ENCODE results near the gene ZNF850.
"Not testable (repeated sequence)": the region's sequence is repeated elsewhere in the genome, so short reads cannot be mapped to it uniquely, and the experiment has no call there.

ZNF850 gene

GRCh38 chr19:36775768-36776167, 3.2 kb upstream of the ZNF850 start:
- TF ChIP-seq, protein P1, sequence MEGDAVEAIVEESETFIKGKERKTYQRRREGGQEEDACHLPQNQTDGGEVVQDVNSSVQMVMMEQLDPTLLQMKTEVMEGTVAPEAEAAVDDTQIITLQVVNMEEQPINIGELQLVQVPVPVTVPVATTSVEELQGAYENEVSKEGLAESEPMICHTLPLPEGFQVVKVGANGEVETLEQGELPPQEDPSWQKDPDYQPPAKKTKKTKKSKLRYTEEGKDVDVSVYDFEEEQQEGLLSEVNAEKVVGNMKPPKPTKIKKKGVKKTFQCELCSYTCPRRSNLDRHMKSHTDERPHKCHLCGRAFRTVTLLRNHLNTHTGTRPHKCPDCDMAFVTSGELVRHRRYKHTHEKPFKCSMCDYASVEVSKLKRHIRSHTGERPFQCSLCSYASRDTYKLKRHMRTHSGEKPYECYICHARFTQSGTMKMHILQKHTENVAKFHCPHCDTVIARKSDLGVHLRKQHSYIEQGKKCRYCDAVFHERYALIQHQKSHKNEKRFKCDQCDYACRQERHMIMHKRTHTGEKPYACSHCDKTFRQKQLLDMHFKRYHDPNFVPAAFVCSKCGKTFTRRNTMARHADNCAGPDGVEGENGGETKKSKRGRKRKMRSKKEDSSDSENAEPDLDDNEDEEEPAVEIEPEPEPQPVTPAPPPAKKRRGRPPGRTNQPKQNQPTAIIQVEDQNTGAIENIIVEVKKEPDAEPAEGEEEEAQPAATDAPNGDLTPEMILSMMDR (conservative IDR thresholded peaks at IDR 0.05) = no peak
- TF ChIP-seq ZFX (IDR thresholded peaks at IDR 0.05) = no peak
- no peak overlapping the region for H3K27ac ChIP-seq

GRCh38 chr19:36773223-36773579, 594 bp upstream of the ZNF850 start:
- TF ChIP-seq, protein P1 (conservative IDR thresholded peaks at IDR 0.05) = no peak
- peak overlapping the region; percentile 78 for H3K27ac ChIP-seq

GRCh38 chr19:36771261-36772231, 1.1 kb downstream of the ZNF850 start:
- peak overlapping the region; percentile 78 for H3K27ac ChIP-seq
- no peak for TF ChIP-seq ZFX (IDR thresholded peaks at IDR 0.05)

DNA sequence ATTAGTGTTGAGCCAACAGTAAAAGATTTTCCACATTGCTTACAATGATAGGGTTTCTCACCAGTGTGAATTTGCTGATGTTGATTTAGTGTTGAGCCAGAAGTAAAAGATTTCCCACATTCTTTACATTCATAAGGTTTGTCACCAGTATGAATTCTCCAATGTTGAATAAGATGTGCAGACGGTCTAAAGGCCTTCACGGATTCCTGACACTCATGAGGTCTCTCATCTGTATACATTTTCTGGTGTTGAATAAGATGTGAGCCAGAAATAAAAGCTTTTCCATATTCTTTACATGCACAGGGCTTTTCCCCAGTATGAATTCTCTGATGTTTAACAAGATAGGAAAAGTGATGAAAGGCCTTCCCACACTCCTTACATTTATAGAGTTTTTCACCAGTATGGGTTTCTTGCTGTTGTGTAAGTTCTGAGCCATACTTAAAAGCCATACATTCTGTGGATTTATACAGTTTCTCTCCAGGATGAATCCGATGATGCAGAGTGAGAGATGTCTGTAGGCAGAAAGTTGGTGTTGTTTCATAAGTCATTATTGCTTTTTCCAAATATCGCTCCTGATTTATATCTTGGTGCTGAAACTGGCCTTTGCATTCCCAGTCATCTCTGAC, 22.4 kb downstream of the ZNF850 start:
- H3K27ac ChIP-seq = no peak overlapping the region
- TF ChIP-seq, protein P1 (conservative IDR thresholded peaks at IDR 0.05) = no peak

- not testable (repeated sequence) for H3K27ac ChIP-seq
These were observed 23.0 kb downstream of the ZNF850 start for GRCh38 chr19:36749613-36750012.

DNA sequence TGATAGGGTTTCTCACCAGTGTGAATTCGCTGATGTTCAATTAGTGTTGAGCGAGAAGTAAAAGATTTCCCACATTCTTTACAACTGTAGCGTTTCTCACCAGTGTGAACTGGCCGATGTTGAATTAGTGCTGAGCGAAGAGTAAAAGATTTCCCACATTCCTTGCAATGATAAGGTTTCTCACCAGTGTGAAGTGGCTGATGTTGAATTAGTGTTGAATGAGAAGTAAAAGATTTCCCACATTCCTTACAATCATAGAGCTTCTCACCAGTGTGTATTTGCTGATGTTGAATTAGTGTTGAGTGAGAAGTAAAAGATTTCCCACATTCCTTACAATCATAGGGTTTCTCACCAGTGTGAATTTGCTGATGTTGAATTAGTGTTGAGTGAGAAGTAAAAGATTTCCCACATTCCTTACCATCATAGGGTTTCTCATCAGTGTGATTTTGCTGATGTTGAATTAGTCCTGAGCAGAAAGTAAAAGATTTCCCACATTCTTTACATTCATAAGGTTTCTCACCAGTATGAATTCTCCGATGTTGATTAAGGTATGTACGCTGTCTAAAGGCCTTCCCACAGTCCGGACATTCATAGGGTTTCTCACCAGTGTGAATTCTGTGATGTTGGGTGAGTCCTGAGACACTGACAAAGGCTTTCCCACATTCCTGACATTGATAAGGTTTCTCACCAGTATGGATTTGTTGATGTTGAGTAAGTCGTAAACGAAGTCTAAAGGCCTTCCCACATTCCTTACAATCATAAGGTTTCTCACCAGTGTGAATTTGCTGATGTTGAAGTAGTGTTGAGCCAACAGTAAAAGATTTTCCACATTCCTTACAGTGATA, 24.0 kb downstream of the ZNF850 start:
- TF ChIP-seq ZFX (IDR thresholded peaks at IDR 0.05) = no peak
- TF ChIP-seq, protein P1 (conservative IDR thresholded peaks at IDR 0.05) = no peak
- no peak overlapping the region for H3K27ac ChIP-seq

DNA sequence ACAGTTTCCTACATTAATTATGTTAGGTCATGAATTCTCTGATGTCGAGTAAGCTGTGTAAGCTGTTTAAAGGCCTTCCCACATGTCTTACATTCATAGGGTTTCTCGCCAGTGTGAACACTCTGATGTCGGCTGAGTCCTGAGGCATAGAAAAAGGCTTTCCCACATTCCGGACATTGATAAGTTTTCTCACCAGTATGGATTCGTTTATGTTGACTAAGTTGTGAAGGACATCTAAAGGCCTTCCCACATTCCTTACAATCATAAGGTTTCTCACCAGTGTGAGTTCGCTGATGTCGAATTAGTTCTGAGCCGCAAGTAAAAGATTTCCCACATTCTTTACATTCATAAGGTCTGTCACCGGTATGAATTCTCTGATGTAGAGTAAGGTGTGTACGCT, 24.9 kb downstream of the ZNF850 start:
- TF ChIP-seq, protein P1 (conservative IDR thresholded peaks at IDR 0.05) = no peak
- no peak for TF ChIP-seq ZFX (IDR thresholded peaks at IDR 0.05)

DNA sequence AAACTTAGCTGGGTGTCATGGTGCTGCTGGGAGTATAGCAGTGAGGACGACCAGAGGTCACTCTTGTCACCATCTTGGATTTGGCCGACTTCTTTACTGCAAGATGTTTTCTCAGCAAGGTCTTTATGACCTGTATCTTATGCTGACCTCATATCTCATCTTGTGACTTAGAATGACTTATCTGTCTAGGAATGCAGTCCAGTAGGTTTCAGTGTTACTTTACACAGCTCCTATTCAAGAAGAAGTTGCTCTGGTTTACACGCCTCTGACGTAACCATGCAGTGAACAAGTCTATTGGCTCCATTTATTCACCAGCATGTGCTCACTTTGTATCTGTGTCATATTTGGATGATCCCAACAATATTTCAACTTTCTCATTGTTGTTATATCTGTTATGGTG, 26.7 kb downstream of the ZNF850 start:
- TF ChIP-seq, protein P1 (conservative IDR thresholded peaks at IDR 0.05) = no peak
- no peak for TF ChIP-seq ZFX (IDR thresholded peaks at IDR 0.05)

More for the DNA sequence above, 24.9 kb downstream of the ZNF850 start:
- no peak overlapping the region for H3K27ac ChIP-seq

More for the DNA sequence above, 26.7 kb downstream of the ZNF850 start:
- H3K27ac ChIP-seq = no peak overlapping the region
